Activated B cell treated with CpG ODN at 0.5 μM for 24 hours (primary cell): ENCODE data around the gene IBTK. TPM values are rescaled to one million over a fixed set of nuclear protein-coding genes. Genes with fewer than 3 reads are reported as not detected.
A peak's percentile ranks its signal among the peaks of the same experiment; 100 is the strongest.
"Not testable (repeated sequence)": the region's sequence is repeated elsewhere in the genome, so short reads cannot be mapped to it uniquely, and the experiment has no call there.

ENCODE experiments used
- ATAC-seq: fragments of 200-7000 bp; cut with Tn5 transposase; one replicate; pipeline ENCODE4 v1.10.0; 2021; ENCODE audit warnings: low read depth, mild to moderate bottlenecking, moderate library complexity
- CTCF ChIA-PET: fragments of 350-600 bp; sonication (Branson Sonifier 250); formaldehyde crosslinking; loops from one replicate; lab custom pipeline; 2021; ENCODE audit warnings: antibody characterized with exemption; lab: Charles Lee
- POLR2A ChIA-PET: fragments of 350-600 bp; sonication (Branson Sonifier 250); formaldehyde crosslinking; loops from one replicate; lab custom pipeline; 2021; ENCODE audit warnings: antibody characterized with exemption; lab: Charles Lee
- DNase-seq: peaks from one replicate; pipeline ENCODE4 v3.0.0; 2022
- H3K27ac Mint-ChIP-seq: one replicate; pipeline ENCODE4 v1.8.0; 2020; ENCODE audit warnings: mixed read lengths
- H3K27me3 Mint-ChIP-seq: one replicate; pipeline ENCODE4 v1.8.0; 2021; ENCODE audit warnings: mixed read lengths
- H3K36me3 Mint-ChIP-seq: one replicate; pipeline ENCODE4 v1.8.0; 2021; ENCODE audit warnings: low read depth, mixed read lengths
- H3K4me1 Mint-ChIP-seq: one replicate; pipeline ENCODE4 v1.8.0; 2021; ENCODE audit warnings: mixed read lengths
- H3K4me3 Mint-ChIP-seq: one replicate; pipeline ENCODE4 v1.8.0; 2020; ENCODE audit warnings: mild to moderate bottlenecking, mixed read lengths
- H3K9me3 Mint-ChIP-seq: one replicate; pipeline ENCODE4 v1.8.0; 2020; ENCODE audit warnings: mixed read lengths
- CTCF ChIP-seq: fragments of 200-600 bp; IDR thresholded peaks from one replicate; pipeline ENCODE4 v1.8.0; 2022; ENCODE audit warnings: antibody characterized with exemption, mild to moderate bottlenecking
- intact Hi-C: fragments of 100-400 bp; cut with micrococcal nuclease; formaldehyde crosslinking; loops from one replicate; pipeline ENCODE4 v1.15.1; 2024
- total RNA-seq: library from RNA; stranded (reverse); gene quantifications from 2 replicates; pipeline ENCODE4 v1.2.3, GENCODE V29; 2022

Gene IBTK
- total RNA-seq = 25.6 and 30.1 TPM in 2 replicates

- CTCF ChIA-PET = interaction anchor here (1.0 kb wide), 1 partner anchor 820 kb away, joined by 6 read pairs; the partner anchor contains the start of gene DOP1A
- peaks cover 11% of the 10 kb centered on the region for H3K36me3 Mint-ChIP-seq
- H3K27ac Mint-ChIP-seq = peak within 1 kb of the TSS; percentile 93
- ATAC-seq (peak; percentile 90), DNase-seq (peak; percentile 89)
- no peaks in the 10 kb centered on the region for H3K27me3 Mint-ChIP-seq
- peak within 1 kb of the TSS; percentile 97 for H3K4me3 Mint-ChIP-seq
- POLR2A ChIA-PET = interaction anchor here (0.6 to 1.2 kb wide), 3 partner anchors 805 to 823 kb away, joined by 3 to 4 read pairs (median 4); partner anchors contain the start of gene UBE3D
- H3K4me1 Mint-ChIP-seq = peaks cover 33% of the 10 kb centered on the region
- no peak for TF ChIP-seq CTCF
- intact Hi-C loops = loop anchor here (1.0 to 10.0 kb wide), 6 partner anchors 23 to 1979 kb away; partner anchors contain the start of genes CEP162, CYB5R4, DOP1A and PGM3
- no peaks in the 10 kb centered on the region for H3K9me3 Mint-ChIP-seq
Observed at GRCh38 chr6:82247505-82248272, at the start of gene IBTK. Gene IBTK (minus strand): TSS chr6:82247744. CDS start chr6:82240486, 7,258 bp downstream.

GRCh38 chr6:82283771-82284410 lies 36.3 kb upstream of the IBTK start:
- DNase-seq (no peak), ATAC-seq (no peak)
- peaks cover 3% of the 10 kb centered on the region for H3K9me3 Mint-ChIP-seq
- H3K27me3 Mint-ChIP-seq = peaks cover 7% of the 10 kb centered on the region
- H3K27ac Mint-ChIP-seq = no peak overlapping the region
- peaks cover 9% of the 10 kb centered on the region for H3K4me1 Mint-ChIP-seq
- intact Hi-C loops = no loop called here
- POLR2A ChIA-PET = no interaction called here
- no peak for TF ChIP-seq CTCF
- no peak overlapping the region for H3K4me3 Mint-ChIP-seq
- CTCF ChIA-PET = no interaction called here
- no peaks in the 10 kb centered on the region for H3K36me3 Mint-ChIP-seq

GRCh38 chr6:82281550-82281949 lies 34.0 kb upstream of the IBTK start:
- H3K4me1 Mint-ChIP-seq, H3K27me3 Mint-ChIP-seq, H3K27ac Mint-ChIP-seq, H3K4me3 Mint-ChIP-seq, H3K36me3 Mint-ChIP-seq, intact Hi-C loops, ATAC-seq, POLR2A ChIA-PET, H3K9me3 Mint-ChIP-seq, DNase-seq: not testable (repeated sequence)
- CTCF ChIA-PET = interaction anchor here (1.7 kb wide), 1 partner anchor 11 kb away, joined by 3 read pairs; no protein-coding TSS in a partner anchor

- H3K9me3 Mint-ChIP-seq = peaks cover 3% of the 10 kb centered on the region
- DNase-seq (no peak), ATAC-seq (no peak)
- peaks cover 3% of the 10 kb centered on the region for H3K27me3 Mint-ChIP-seq
- intact Hi-C loops = no loop called here
- no peaks in the 10 kb centered on the region for H3K36me3 Mint-ChIP-seq
- no peak overlapping the region for H3K27ac Mint-ChIP-seq
- H3K4me1 Mint-ChIP-seq = peaks cover 9% of the 10 kb centered on the region
- TF ChIP-seq CTCF = no peak
- no peak overlapping the region for H3K4me3 Mint-ChIP-seq
- ChIA-PET POLR2A (no interaction called here), CTCF (no interaction called here)
Observed at GRCh38 chr6:82277686-82278085, 30.1 kb upstream of the IBTK start.

- intact Hi-C loops = no loop called here
- DNase-seq = no peak
- Mint-ChIP-seq H3K9me3 (peaks cover 3% of the 10 kb centered on the region), H3K4me3 (no peak overlapping the region), H3K27me3 (peaks cover 2% of the 10 kb centered on the region), H3K27ac (no peak overlapping the region), H3K4me1 (no peaks in the 10 kb centered on the region), H3K36me3 (no peaks in the 10 kb centered on the region)
- CTCF ChIA-PET = interaction anchor here (6.7 kb wide), 1 partner anchor 780 kb away, joined by 69 read pairs; no protein-coding TSS in a partner anchor
- POLR2A ChIA-PET = no interaction called here
- no peak for TF ChIP-seq CTCF
- no peak for ATAC-seq
Observed at GRCh38 chr6:82275686-82276085, 28.1 kb upstream of the IBTK start.
